ENCODE results near the gene DYNC2H1.

- TF ChIP-seq, protein P1, sequence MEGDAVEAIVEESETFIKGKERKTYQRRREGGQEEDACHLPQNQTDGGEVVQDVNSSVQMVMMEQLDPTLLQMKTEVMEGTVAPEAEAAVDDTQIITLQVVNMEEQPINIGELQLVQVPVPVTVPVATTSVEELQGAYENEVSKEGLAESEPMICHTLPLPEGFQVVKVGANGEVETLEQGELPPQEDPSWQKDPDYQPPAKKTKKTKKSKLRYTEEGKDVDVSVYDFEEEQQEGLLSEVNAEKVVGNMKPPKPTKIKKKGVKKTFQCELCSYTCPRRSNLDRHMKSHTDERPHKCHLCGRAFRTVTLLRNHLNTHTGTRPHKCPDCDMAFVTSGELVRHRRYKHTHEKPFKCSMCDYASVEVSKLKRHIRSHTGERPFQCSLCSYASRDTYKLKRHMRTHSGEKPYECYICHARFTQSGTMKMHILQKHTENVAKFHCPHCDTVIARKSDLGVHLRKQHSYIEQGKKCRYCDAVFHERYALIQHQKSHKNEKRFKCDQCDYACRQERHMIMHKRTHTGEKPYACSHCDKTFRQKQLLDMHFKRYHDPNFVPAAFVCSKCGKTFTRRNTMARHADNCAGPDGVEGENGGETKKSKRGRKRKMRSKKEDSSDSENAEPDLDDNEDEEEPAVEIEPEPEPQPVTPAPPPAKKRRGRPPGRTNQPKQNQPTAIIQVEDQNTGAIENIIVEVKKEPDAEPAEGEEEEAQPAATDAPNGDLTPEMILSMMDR (IDR thresholded peaks at IDR 0.05; ENCODE audit: low read depth, low read length), result no peak
- TF ChIP-seq MAX (IDR thresholded peaks at IDR 0.05; ENCODE audit: low read depth, low read length) (no peak), POLR2A (IDR thresholded peaks at IDR 0.05; ENCODE audit: extremely low read depth, insufficient read length) (no peak), MYC (IDR thresholded peaks at IDR 0.05; ENCODE audit: low read depth, low read length) (no peak)
These were observed 125.7 kb downstream of the DYNC2H1 start for GRCh38 chr11:103234974-103235373.
